Measurements from ENCODE around the gene PTCH1. TPM values are rescaled to one million over a fixed set of nuclear protein-coding genes. Genes with fewer than 3 reads are reported as not detected.

Gene PTCH1
- polyA plus RNA-seq, 1 donor, result 25.3 TPM

DNA sequence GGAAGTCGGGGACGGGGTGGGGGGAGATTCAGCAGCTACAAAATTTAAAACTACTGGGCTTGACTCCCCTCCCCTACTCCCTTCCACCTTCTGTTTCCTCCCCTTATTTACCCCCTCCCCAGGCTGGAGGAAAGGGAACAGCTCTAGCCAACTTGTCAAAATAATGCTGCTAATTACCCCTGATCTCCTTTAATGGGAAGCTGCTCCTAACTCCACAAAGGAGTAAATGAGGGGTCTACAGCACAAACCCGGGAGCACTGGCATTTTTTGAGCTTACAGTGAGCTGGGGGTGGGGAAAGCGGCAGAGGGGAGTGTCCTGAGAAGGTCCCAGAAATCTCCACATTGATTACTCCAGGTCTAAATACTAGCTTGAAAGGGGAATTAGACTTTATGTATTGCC is 3.1 kb downstream of the PTCH1 start:
- H3K4me3 ChIP-seq (ENCODE audit: low read length), result peak overlapping the region; percentile 63

DNA sequence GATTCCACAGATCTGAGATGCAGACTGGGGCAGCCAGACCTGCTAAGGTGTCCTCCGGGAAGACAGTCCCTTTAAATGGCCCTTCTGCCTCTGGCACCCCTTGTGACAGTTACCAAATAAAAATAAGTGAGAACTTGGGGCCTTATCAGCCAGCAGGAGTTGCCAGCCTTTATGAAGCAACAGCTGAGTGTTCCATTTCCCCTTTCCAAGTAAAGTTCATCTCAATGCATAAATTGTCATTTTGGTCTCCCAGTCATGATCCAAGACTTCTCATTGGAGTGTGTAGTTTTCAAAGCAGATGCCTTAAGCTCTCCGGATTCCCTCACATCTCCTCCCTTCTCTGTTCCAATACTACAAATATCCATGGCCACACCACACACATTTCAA is 4.1 kb downstream of the PTCH1 start:
- WGBS (ENCODE audit: insufficient coverage, low lambda C conversion rate), result no CpG with 5 or more reads among the region's 2 CpGs
- Histone ChIP-seq H3K4me1 (ENCODE audit: control insufficient read depth, insufficient read depth, low read length) (peaks cover 17% of the 10 kb centered on the region), H3K4me3 (ENCODE audit: low read length) (peak overlapping the region; percentile 83), H3K36me3 (ENCODE audit: control insufficient read depth, insufficient read depth, low read length) (no peaks in the 10 kb centered on the region), H3K27ac (ENCODE audit: low read length) (peak overlapping the region; percentile 97), H3K9me3 (ENCODE audit: control insufficient read depth, low read depth, low read length) (peaks cover 2% of the 10 kb centered on the region), H3K27me3 (ENCODE audit: control insufficient read depth, insufficient read depth, low read length) (peaks cover 10% of the 10 kb centered on the region)
- peak in 1 of 2 donors; percentile 45 for DNase-seq

More for the DNA sequence above, 3.1 kb downstream of the PTCH1 start:
- H3K27ac ChIP-seq (ENCODE audit: low read length), result peak overlapping the region; percentile 51
- DNase-seq, result no peak
- H3K9me3 ChIP-seq (ENCODE audit: control insufficient read depth, low read depth, low read length), result peaks cover 2% of the 10 kb centered on the region
- no peaks in the 10 kb centered on the region for H3K36me3 ChIP-seq (ENCODE audit: control insufficient read depth, insufficient read depth, low read length)
- H3K4me1 ChIP-seq (ENCODE audit: control insufficient read depth, insufficient read depth, low read length), result peaks cover 17% of the 10 kb centered on the region
- WGBS (ENCODE audit: insufficient coverage, low lambda C conversion rate), result no CpG with 5 or more reads among the region's 4 CpGs
- peaks cover 10% of the 10 kb centered on the region for H3K27me3 ChIP-seq (ENCODE audit: control insufficient read depth, insufficient read depth, low read length)

DNA sequence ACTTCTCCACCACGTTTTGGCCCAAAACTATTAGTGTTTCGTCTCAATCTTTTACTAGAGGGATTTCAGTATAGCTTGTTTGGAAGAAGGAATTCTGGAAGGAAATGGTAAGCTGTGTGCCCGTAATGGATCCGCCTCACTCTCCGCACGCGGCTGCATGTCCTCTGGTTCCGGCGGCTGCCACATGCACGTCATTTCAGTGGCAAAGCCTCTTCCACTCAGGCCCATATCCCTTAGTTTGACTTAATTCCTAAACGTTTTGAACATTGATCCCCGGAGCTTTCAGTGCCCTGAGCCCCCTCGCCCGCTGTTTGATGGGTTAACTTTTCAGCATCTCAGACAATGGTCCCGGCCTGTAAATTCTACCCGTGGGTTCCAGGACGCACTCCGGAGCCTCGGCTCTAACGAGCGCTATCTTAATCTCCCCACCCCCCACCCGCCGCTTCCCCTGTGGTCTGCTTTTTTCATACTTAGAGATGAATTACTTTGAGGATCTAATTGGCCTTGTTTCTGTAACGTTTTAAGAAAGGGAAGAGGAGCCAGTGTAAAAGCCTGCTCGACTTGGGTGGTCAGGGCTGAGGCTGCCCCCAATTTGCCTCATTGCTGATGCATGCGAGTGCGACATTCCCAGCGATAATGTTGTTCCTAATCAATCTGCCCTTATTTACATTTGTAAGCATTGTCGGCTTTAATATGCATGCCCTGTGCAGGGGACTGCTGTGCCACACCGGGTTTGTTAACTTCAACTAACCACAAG is 4.6 kb downstream of the PTCH1 start:
- Histone ChIP-seq H3K27ac (ENCODE audit: low read length) (peak overlapping the region; percentile 97), H3K27me3 (ENCODE audit: control insufficient read depth, insufficient read depth, low read length) (peaks cover 6% of the 10 kb centered on the region), H3K4me3 (ENCODE audit: low read length) (peak overlapping the region; percentile 83), H3K9me3 (ENCODE audit: control insufficient read depth, low read depth, low read length) (peaks cover 2% of the 10 kb centered on the region), H3K4me1 (ENCODE audit: control insufficient read depth, insufficient read depth, low read length) (peaks cover 17% of the 10 kb centered on the region), H3K36me3 (ENCODE audit: control insufficient read depth, insufficient read depth, low read length) (no peaks in the 10 kb centered on the region)
- DNase-seq, result peak in 1 of 2 donors; percentile 62
- WGBS (ENCODE audit: insufficient coverage, low lambda C conversion rate), result 0% methylated on average over 3 of the region's 30 CpGs

DNA sequence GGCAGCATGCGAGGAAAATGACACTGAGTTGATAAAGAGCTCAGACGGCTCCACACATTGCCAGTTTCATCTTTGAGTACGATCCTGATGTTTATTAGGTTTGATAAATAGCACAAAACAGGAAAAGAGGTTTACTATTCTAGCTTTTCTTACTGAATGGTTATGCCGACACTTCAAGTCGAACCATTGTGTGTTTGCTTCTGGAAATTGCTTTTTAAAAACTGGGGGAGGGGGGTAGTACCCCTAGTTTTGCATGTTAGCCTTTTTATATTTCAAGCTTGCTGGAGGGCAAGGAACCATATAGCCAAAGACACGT is 5.2 kb downstream of the PTCH1 start:
- DNase-seq, result no peak
- 0% methylated on average over 1 of the region's 6 CpGs for WGBS (ENCODE audit: insufficient coverage, low lambda C conversion rate)
- peaks cover 6% of the 10 kb centered on the region for H3K27me3 ChIP-seq (ENCODE audit: control insufficient read depth, insufficient read depth, low read length)
- H3K4me1 ChIP-seq (ENCODE audit: control insufficient read depth, insufficient read depth, low read length), result peaks cover 17% of the 10 kb centered on the region
- no peaks in the 10 kb centered on the region for H3K36me3 ChIP-seq (ENCODE audit: control insufficient read depth, insufficient read depth, low read length)
- peak overlapping the region; percentile 83 for H3K4me3 ChIP-seq (ENCODE audit: low read length)
- peaks cover 1% of the 10 kb centered on the region for H3K9me3 ChIP-seq (ENCODE audit: control insufficient read depth, low read depth, low read length)
- H3K27ac ChIP-seq (ENCODE audit: low read length), result peak overlapping the region; percentile 97

DNA sequence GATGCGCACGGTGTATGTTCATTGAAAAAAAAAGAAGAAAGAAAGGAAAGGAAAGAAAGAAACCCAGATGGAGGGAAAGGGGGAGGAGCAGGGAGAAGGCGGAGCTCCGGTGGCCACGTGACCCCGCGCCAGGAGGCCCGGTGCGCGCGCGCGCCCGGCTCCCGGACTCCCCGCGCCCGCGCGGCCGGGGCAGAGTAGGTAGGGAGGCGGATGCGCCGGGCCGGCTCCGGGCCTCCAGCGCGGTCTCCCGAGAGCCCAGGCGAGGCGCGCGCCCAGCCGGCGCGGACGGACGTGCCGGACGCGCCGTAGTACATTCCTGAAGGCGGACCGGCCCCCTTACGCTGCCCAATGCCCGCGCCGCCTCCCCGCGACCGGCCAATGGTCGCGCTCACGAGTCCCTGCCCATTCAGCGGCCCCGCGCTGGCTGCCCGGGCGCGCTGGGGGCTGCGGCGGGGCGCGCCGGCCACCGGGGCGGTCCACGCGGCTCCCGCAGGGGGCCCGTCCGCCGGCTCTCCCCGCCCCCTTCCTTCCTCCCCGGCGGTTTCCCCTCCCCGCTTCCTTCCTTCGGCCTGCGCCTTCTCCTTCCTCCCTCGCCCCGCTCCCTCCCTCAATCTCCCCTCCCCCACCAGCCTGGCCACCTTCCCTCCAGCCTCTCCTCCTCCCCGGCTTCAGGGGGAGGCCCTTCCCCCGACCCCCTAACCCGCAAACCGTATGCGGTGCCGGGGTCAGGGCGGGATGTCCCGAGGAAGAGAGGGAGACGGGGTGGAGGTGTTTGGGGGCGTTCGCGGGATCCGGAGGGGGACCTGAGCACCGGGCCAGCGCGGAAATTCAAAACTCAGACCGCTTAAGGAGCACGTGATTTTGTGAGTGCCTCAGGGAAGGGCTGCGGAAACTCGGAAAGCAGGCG is 5.8 kb downstream of the PTCH1 start:
- Histone ChIP-seq H3K36me3 (ENCODE audit: control insufficient read depth, insufficient read depth, low read length) (no peaks in the 10 kb centered on the region), H3K4me3 (ENCODE audit: low read length) (peak overlapping the region; percentile 83), H3K4me1 (ENCODE audit: control insufficient read depth, insufficient read depth, low read length) (peaks cover 17% of the 10 kb centered on the region), H3K9me3 (ENCODE audit: control insufficient read depth, low read depth, low read length) (peaks cover 3% of the 10 kb centered on the region), H3K27ac (ENCODE audit: low read length) (peak overlapping the region; percentile 97), H3K27me3 (ENCODE audit: control insufficient read depth, insufficient read depth, low read length) (peaks cover 6% of the 10 kb centered on the region)
- DNase-seq, result peak; percentile 97 to 98
- WGBS (ENCODE audit: insufficient coverage, low lambda C conversion rate), result 0% methylated on average over 2 of the region's 102 CpGs

DNA sequence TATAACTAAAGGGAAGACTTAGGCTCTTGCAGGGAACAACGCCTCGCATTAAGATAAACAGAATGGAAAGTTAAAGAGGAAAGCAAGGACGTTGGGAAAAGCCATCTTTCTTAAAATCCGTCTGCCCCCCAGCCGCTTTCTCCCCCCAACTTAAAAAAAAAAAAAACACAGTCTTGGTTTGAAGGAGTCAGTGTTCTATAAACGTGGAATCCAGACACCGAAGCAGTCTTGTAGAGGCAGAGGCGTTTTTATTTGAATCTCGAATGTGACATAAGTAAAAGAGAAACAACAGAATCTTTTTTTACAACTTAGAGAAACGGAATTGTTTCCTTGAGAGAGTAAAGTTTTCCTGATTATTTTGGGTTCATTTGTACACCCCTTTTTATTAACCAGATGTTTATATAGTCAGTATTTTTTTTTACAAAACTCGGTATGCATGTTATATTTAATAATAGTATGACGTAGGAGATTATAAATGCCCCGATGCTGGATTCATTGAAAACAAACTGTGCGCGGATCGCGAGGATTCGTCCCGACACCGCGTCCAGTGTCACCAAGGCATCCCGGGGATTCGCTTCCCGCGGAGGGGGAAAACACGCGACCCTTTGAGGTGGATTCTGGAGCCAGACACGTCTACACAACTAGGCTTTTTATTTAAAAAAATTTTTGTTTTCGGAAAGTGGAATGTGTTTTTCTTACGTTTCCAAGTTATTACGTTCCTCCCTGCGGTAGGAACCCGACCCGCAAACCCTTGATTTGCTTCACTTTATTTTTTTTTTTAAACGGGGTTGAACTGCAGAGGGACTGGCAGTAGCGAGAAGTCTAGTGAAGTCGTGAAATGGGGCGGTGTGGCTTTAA is 6.7 kb downstream of the PTCH1 start:
- no peaks in the 10 kb centered on the region for H3K36me3 ChIP-seq (ENCODE audit: control insufficient read depth, insufficient read depth, low read length)
- H3K4me1 ChIP-seq (ENCODE audit: control insufficient read depth, insufficient read depth, low read length), result peaks cover 11% of the 10 kb centered on the region
- peaks cover 4% of the 10 kb centered on the region for H3K27me3 ChIP-seq (ENCODE audit: control insufficient read depth, insufficient read depth, low read length)
- peak overlapping the region; percentile 72 for H3K4me3 ChIP-seq (ENCODE audit: low read length)
- peak overlapping the region; percentile 74 for H3K27ac ChIP-seq (ENCODE audit: low read length)
- 0% methylated on average over 8 of the region's 38 CpGs for WGBS (ENCODE audit: insufficient coverage, low lambda C conversion rate)
- no peak for DNase-seq
- H3K9me3 ChIP-seq (ENCODE audit: control insufficient read depth, low read depth, low read length), result peaks cover 3% of the 10 kb centered on the region

DNA sequence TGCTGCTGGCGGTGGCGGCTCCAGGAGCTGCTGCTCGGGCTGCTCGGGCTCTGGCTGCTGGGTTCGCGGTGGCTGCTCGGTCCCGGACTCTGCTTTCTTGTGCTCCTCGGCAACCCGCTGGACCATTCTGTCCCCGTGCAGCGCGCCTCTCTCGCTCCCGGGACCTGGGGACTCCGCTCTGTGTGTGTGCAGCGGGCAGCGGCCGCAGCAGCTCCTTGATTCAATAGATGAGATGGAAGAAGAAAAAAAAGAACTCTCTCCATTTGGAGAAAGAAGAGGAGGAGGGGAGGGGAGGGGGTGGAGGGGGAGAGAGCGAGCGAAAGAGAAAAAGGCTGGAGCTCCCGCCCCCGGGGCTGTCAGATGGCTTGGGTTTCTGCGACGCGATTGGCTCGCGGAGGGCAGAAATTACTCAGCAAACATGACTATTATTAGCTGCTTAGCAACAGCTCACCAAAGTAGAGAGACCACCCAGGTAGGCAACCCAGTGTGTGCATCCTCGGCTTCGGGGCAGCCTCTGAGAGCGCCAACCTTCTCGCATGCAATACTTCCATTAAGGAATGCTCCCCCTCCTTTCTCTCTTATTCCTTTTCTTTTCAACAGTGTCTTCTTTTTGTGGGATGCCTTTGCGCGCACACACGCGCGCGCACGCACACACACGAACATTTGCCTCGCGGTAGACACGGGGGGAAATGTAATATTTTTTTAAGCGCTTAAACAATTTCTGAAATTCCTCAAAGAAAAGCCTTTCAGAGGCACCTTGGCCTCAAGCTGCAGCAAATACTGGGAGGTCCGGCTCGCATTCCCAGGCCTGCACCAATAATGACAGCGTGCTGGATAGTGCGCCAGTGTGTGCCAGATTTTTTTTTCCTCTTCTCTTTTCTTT is 7.6 kb downstream of the PTCH1 start:
- Histone ChIP-seq H3K4me1 (ENCODE audit: control insufficient read depth, insufficient read depth, low read length) (peaks cover 11% of the 10 kb centered on the region), H3K27ac (ENCODE audit: low read length) (peak overlapping the region; percentile 74)
- WGBS (ENCODE audit: insufficient coverage, low lambda C conversion rate), result 0% methylated on average over 4 of the region's 48 CpGs

DNA sequence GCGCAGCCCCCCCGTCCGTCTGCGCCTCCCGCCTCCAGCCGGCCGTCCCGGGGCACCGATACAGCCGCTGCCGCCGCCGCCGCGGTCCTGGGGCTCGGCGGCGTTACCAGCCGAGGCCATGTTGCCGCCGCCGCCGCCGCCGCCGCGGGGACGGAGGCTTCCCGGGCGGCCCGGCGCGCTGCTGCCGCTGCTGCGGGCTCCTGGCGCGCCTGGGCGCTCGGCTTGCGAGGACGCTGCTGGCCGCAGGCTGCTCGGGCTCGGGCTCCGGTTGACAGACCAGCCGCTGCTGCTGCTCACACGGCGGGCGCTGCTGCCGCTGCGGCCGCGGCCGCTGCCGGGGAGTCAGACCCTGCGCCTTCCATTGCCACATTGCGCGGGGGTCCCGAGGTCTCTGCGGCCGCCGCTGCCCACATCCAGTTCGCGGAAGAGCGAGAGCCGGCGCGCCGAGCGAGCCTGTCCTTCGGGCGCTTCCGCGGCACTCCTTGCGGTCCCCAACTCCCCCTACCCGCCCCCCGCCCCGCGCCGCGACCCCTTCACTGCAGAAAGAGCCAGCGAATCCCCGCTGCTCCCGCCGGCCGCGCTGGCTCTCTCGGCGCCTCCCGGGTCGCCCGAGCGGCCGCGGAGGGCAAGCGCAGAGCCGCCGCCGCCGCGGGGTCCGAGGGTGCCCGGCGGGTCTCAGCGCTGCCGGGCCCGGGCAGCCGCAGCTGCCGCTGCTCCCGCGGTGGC is 8.4 kb downstream of the PTCH1 start:
- H3K9me3 ChIP-seq (ENCODE audit: control insufficient read depth, low read depth, low read length), result peaks cover 3% of the 10 kb centered on the region
- H3K36me3 ChIP-seq (ENCODE audit: control insufficient read depth, insufficient read depth, low read length), result no peaks in the 10 kb centered on the region
- peak overlapping the region; percentile 94 for H3K27ac ChIP-seq (ENCODE audit: low read length)
- no peak for DNase-seq
- peak overlapping the region; percentile 85 for H3K4me3 ChIP-seq (ENCODE audit: low read length)
- H3K27me3 ChIP-seq (ENCODE audit: control insufficient read depth, insufficient read depth, low read length), result no peaks in the 10 kb centered on the region
- peaks cover 11% of the 10 kb centered on the region for H3K4me1 ChIP-seq (ENCODE audit: control insufficient read depth, insufficient read depth, low read length)
- no CpG with 5 or more reads among the region's 111 CpGs for WGBS (ENCODE audit: insufficient coverage, low lambda C conversion rate)

More for the DNA sequence above, 7.6 kb downstream of the PTCH1 start:
- Histone ChIP-seq H3K4me3 (ENCODE audit: low read length) (peak overlapping the region; percentile 72), H3K9me3 (ENCODE audit: control insufficient read depth, low read depth, low read length) (peaks cover 3% of the 10 kb centered on the region), H3K27me3 (ENCODE audit: control insufficient read depth, insufficient read depth, low read length) (peaks cover under 1% of the 10 kb centered on the region), H3K36me3 (ENCODE audit: control insufficient read depth, insufficient read depth, low read length) (no peaks in the 10 kb centered on the region)
- peak; percentile 85 to 92 for DNase-seq

All from large intestine (tissue), 3 donors.